H1 (cell line): ENCODE data around the gene TTC5. TPM values are rescaled to one million over a fixed set of nuclear protein-coding genes. Genes with fewer than 3 reads are reported as not detected.

ENCODE experiments used
- EGR1 ChIP-seq: IDR thresholded peaks from 2 replicates; pipeline ENCODE4 v1.6.1; 2011; ENCODE audit warnings: low read depth, low read length, borderline replicate concordance
- KDM4A ChIP-seq: IDR thresholded peaks from one replicate; pipeline ENCODE4 v1.7.1; 2012; ENCODE audit warnings: low read depth, mild to moderate bottlenecking, moderate library complexity, low read length, inconsistent platforms; ENCODE audit not compliant: severe bottlenecking
- polyA plus RNA-seq, 7 experiments: library from polyadenylated mRNA; depleted of rRNA in 3 of 7; stranded (reverse) in 5 of 7; unstranded in 2 of 7; fragments of >200 nt in 5 of 7; fragments of 200-250 nt in 2 of 7; gene quantifications; 1 replicate in 5 of 7; 2 replicates in 1 of 7; 4 replicates in 1 of 7; pipeline versions ENCODE4 v1.2.1 to v1.2.3, GENCODE V29; 2011 to 2013; ENCODE audit warnings: missing spikeins in 2 of 7, mixed read lengths in 2 of 7
- total RNA-seq: library from RNA; stranded (reverse); fragmentation: NEBNext Ultra II Directional; extraction: Animal tissue kit (Norgen Biotek cat#: 25700); gene quantifications from 2 replicates; pipeline ENCODE4 v1.2.1, GENCODE V29; 2021
- TF ChIP-seq, protein P1 (sequence below): fragments of 300-600 bp; sonication (generic); IDR thresholded peaks from 2 replicates; pipeline ENCODE4 v1.7.1; 2012; ENCODE audit warnings: low read length, moderate library complexity, mild to moderate bottlenecking, inconsistent platforms; ENCODE audit not compliant: insufficient replicate concordance
- TF ChIP-seq, protein P2 (sequence below): IDR thresholded peaks from 2 replicates; pipeline ENCODE4 v1.6.1; 2012; ENCODE audit warnings: inconsistent platforms
- TF ChIP-seq, protein P3 (sequence below): IDR thresholded peaks from 2 replicates; pipeline ENCODE4 v1.6.1; 2012; ENCODE audit warnings: inconsistent platforms

Gene TTC5
- total and polyA plus RNA-seq, 2 of the 8 experiments (the other 6 are each of a cell fraction or from before 2014, with no cell fraction given): 9.1 to 18.0 TPM

DNA sequence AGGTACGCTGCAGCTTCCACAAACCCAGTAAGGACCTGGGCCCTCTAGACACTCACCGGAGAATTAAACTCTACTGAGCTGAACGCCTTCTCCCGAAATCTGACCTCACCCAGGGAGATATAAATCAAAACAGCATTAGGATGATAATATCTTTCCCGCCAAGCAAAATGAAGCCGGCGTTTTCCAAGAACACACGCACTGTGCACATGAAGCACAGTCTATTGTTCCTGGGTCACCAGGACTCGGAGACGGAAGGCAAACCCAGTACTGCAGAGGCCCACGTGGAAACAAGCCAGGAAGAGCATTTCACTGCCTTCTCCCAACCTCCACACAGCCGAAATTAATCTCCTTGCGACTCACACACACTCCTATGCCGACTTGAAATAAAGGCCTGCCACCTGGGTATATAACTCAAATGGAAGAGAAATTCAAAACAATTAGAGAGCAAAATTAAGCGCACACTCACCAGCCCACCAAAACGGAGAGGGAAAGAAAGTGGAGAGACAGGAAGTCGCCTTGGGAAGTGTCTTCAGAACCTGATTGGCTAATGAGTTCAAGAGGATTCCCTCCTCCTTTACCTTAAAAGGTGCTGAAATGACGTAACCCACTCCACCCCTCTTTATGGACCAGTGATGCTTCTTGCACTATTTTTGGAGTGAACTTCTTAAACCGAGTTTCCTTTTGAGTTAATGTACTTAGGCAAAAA, 27.2 kb upstream of the TTC5 start, which contains the start of gene CCNB1IP1 (continued):
- TF ChIP-seq, protein P1, sequence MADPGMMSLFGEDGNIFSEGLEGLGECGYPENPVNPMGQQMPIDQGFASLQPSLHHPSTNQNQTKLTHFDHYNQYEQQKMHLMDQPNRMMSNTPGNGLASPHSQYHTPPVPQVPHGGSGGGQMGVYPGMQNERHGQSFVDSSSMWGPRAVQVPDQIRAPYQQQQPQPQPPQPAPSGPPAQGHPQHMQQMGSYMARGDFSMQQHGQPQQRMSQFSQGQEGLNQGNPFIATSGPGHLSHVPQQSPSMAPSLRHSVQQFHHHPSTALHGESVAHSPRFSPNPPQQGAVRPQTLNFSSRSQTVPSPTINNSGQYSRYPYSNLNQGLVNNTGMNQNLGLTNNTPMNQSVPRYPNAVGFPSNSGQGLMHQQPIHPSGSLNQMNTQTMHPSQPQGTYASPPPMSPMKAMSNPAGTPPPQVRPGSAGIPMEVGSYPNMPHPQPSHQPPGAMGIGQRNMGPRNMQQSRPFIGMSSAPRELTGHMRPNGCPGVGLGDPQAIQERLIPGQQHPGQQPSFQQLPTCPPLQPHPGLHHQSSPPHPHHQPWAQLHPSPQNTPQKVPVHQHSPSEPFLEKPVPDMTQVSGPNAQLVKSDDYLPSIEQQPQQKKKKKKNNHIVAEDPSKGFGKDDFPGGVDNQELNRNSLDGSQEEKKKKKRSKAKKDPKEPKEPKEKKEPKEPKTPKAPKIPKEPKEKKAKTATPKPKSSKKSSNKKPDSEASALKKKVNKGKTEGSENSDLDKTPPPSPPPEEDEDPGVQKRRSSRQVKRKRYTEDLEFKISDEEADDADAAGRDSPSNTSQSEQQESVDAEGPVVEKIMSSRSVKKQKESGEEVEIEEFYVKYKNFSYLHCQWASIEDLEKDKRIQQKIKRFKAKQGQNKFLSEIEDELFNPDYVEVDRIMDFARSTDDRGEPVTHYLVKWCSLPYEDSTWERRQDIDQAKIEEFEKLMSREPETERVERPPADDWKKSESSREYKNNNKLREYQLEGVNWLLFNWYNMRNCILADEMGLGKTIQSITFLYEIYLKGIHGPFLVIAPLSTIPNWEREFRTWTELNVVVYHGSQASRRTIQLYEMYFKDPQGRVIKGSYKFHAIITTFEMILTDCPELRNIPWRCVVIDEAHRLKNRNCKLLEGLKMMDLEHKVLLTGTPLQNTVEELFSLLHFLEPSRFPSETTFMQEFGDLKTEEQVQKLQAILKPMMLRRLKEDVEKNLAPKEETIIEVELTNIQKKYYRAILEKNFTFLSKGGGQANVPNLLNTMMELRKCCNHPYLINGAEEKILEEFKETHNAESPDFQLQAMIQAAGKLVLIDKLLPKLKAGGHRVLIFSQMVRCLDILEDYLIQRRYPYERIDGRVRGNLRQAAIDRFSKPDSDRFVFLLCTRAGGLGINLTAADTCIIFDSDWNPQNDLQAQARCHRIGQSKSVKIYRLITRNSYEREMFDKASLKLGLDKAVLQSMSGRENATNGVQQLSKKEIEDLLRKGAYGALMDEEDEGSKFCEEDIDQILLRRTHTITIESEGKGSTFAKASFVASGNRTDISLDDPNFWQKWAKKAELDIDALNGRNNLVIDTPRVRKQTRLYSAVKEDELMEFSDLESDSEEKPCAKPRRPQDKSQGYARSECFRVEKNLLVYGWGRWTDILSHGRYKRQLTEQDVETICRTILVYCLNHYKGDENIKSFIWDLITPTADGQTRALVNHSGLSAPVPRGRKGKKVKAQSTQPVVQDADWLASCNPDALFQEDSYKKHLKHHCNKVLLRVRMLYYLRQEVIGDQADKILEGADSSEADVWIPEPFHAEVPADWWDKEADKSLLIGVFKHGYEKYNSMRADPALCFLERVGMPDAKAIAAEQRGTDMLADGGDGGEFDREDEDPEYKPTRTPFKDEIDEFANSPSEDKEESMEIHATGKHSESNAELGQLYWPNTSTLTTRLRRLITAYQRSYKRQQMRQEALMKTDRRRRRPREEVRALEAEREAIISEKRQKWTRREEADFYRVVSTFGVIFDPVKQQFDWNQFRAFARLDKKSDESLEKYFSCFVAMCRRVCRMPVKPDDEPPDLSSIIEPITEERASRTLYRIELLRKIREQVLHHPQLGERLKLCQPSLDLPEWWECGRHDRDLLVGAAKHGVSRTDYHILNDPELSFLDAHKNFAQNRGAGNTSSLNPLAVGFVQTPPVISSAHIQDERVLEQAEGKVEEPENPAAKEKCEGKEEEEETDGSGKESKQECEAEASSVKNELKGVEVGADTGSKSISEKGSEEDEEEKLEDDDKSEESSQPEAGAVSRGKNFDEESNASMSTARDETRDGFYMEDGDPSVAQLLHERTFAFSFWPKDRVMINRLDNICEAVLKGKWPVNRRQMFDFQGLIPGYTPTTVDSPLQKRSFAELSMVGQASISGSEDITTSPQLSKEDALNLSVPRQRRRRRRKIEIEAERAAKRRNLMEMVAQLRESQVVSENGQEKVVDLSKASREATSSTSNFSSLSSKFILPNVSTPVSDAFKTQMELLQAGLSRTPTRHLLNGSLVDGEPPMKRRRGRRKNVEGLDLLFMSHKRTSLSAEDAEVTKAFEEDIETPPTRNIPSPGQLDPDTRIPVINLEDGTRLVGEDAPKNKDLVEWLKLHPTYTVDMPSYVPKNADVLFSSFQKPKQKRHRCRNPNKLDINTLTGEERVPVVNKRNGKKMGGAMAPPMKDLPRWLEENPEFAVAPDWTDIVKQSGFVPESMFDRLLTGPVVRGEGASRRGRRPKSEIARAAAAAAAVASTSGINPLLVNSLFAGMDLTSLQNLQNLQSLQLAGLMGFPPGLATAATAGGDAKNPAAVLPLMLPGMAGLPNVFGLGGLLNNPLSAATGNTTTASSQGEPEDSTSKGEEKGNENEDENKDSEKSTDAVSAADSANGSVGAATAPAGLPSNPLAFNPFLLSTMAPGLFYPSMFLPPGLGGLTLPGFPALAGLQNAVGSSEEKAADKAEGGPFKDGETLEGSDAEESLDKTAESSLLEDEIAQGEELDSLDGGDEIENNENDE: no peak
- no peak for TF ChIP-seq KDM4A
- TF ChIP-seq, protein P2, sequence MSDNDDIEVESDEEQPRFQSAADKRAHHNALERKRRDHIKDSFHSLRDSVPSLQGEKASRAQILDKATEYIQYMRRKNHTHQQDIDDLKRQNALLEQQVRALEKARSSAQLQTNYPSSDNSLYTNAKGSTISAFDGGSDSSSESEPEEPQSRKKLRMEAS: peak; percentile 82
- TF ChIP-seq, protein P3, sequence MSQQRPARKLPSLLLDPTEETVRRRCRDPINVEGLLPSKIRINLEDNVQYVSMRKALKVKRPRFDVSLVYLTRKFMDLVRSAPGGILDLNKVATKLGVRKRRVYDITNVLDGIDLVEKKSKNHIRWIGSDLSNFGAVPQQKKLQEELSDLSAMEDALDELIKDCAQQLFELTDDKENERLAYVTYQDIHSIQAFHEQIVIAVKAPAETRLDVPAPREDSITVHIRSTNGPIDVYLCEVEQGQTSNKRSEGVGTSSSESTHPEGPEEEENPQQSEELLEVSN: peak; percentile 11; the same call in 1 of the 2 replicates
- no peak for TF ChIP-seq EGR1
